ENCODE results near the gene TBC1D22B.

The TBC1D22B gene

DNA sequence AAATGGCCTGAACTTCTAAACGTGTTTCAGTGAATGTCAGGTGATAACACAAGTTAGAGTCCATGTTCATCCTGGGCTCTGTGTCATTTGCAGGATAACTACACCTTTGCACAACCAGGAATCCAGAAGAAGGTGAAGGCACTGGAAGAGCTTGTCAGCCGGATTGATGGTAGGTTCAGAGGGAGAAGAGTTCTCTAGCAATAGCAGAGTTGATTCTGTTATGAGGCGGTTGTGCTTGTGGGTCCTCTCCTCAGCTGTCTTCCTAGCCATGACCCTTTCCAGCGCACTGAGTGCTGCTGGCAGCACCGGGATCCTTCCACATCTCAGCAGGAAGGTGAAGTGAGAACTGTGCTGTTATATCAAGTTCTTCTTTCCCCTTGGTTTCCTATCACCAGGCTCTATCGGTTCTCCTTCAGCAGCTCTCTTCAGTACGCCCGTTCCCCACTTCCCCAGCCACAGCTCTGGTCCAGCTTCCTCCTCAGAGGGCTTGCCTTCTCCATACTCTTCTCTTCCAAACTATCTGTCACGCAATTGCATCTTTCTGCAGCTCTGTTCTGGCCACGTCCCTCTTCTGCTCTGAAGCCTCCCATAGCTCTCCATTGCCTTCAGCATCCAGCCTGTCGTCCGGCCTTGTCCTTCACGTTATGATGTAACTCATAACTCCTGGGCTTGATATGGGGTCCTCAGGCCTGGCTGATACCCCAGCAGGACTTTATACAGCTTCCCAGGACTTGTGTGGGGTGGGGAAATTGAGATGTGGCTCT, 56.3 kb downstream of the TBC1D22B start:
- H3K4me3 ChIP-seq (ENCODE audit: low read length in 2 of 2): no peak overlapping the region
- peaks cover 36 to 52% of the 10 kb centered on the region in 2 donors for H3K36me3 ChIP-seq (ENCODE audit: control insufficient read depth in 2 of 2, insufficient read depth in 2 of 2, low read length in 2 of 2)
- no peaks in the 10 kb centered on the region for H3K9me3 ChIP-seq (ENCODE audit: control insufficient read depth in 2 of 2, low read length in 2 of 2)
- peaks cover 4% of the 10 kb centered on the region for H3K4me1 ChIP-seq (ENCODE audit: control insufficient read depth, insufficient read depth, low read length)
- H3K27ac ChIP-seq (ENCODE audit: low read length): no peak overlapping the region
- no peaks in the 10 kb centered on the region for H3K27me3 ChIP-seq (ENCODE audit: control insufficient read depth in 1 of 2, insufficient read depth in 2 of 2, low read length in 2 of 2)
- no peak overlapping the region for H3K9ac ChIP-seq (ENCODE audit: low read length in 2 of 2)

DNA sequence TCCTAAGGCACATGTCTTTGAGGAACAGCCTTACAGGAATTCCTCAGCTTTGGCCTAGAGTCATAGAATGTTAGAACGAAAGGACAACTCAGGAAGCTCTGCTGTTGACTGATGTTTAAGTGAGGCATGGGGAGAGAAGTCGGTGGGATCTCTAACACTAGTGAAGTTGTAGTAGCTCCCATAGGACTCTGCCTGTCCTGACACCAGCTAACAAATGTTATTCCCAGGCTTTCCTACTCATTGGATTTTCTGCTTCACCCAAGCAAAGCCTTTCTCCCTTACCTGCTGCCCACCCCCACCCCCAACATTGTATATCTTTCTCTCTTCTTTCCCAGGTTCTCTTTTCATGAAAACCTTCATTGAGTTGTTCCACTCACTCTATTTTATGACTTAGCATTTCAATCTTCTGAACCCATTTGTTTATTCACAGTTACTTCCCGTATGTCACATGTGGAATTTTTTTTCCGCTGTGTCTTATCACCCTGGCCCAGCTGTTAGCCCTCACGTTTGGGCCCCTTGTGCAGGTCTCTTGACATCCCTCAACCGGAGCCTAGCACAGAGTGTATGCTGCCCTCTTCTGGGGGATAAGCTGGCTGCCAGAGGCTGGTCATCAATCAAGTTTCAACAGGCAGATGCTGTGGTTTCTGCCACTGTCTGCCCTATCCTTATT, 57.0 kb downstream of the TBC1D22B start:
- peaks cover 44 to 57% of the 10 kb centered on the region in 2 donors for H3K36me3 ChIP-seq (ENCODE audit: control insufficient read depth in 2 of 2, insufficient read depth in 2 of 2, low read length in 2 of 2)
- H3K4me1 ChIP-seq (ENCODE audit: control insufficient read depth, insufficient read depth, low read length): no peaks in the 10 kb centered on the region
- no peak overlapping the region for H3K9ac ChIP-seq (ENCODE audit: low read length in 2 of 2)
- no peaks in the 10 kb centered on the region for H3K27me3 ChIP-seq (ENCODE audit: control insufficient read depth in 1 of 2, insufficient read depth in 2 of 2, low read length in 2 of 2)
- H3K27ac ChIP-seq (ENCODE audit: low read length): no peak overlapping the region
- H3K9me3 ChIP-seq (ENCODE audit: control insufficient read depth in 2 of 2, low read length in 2 of 2): no peaks in the 10 kb centered on the region
- no peak overlapping the region for H3K4me3 ChIP-seq (ENCODE audit: low read length in 2 of 2)

DNA sequence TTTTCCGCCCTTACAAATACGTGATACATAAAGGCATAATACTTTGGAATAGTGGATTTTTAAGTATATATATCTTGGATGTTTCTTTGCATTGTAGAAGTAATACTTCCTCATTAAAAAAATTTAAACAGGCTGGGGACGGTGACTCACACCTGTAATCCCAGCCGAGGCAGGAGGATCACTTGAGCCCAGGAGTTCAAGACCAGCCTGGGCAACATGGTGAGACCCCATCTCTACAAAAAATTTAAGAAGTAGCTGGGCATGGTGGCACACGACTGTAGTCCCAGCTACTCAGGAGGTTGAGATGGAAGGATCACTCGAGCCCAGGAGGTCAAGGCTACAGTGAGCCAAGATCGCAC, 57.6 kb downstream of the TBC1D22B start:
- Histone ChIP-seq H3K9me3 (ENCODE audit: control insufficient read depth in 2 of 2, low read length in 2 of 2) (no peaks in the 10 kb centered on the region), H3K27ac (ENCODE audit: low read length) (no peak overlapping the region), H3K27me3 (ENCODE audit: control insufficient read depth in 1 of 2, insufficient read depth in 2 of 2, low read length in 2 of 2) (no peaks in the 10 kb centered on the region), H3K4me1 (ENCODE audit: control insufficient read depth, insufficient read depth, low read length) (no peaks in the 10 kb centered on the region), H3K9ac (ENCODE audit: low read length in 2 of 2) (no peak overlapping the region), H3K36me3 (ENCODE audit: control insufficient read depth in 2 of 2, insufficient read depth in 2 of 2, low read length in 2 of 2) (peaks cover 44 to 57% of the 10 kb centered on the region in 2 donors), H3K4me3 (ENCODE audit: low read length in 2 of 2) (no peak overlapping the region)

DNA sequence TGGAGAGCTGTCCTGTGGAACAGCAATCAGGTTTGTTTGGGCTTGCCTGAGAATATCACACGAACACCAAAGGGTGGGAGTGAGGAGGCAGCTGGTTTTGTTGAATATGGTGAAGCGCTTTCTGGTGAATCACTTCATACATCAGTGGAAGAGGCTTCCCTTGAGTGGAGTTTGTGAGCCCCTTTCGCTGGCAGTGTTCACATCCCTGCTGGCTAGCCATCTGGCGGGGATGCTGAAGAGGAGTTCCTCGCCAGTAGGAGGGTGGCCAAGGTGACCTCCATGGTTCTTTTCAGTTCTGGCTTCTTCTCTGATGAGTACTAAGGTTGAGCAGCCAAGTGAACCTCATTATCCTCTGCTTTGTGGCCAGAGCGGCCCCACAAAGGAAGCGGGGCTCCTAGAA, 58.5 kb downstream of the TBC1D22B start:
- Histone ChIP-seq H3K36me3 (ENCODE audit: control insufficient read depth in 2 of 2, insufficient read depth in 2 of 2, low read length in 2 of 2) (peaks cover 44 to 59% of the 10 kb centered on the region in 2 donors), H3K4me3 (ENCODE audit: low read length in 2 of 2) (no peak overlapping the region)

DNA sequence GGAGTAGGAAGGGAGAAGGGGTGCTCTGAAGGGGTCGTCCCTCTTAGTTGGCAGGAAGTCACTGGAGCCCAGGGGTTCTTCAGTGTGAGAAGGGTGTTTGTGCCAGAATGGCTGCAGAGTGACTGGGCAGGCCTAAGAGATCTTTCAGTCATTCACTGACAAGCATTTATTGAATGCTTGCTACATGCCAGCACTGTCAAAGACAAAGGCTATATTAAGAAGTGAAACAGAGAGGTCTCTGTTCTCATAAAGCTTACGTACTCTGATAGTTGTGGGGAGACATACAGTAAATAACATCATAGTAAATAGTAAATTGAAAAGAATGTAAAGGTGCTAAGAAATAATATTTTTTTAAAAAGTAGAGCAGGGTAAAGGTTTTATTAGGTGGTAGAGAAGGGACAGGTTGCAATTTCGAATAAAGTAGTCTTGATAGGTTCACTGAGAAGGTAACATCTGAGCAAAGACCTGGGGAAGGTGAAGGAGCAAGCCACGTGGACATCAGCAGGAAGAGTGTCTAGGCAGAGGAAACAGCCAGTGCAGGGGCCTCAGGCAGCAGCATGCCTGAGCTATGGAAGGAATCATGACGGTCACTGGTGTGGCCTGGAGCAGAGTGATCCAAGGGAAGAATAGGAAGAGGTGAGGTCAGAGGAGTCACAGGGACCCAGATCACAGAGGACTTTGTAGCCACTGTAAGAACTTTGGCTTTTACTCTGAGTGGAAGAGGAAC, 59.9 kb downstream of the TBC1D22B start:
- Histone ChIP-seq H3K27ac (ENCODE audit: low read length) (no peak overlapping the region), H3K27me3 (ENCODE audit: control insufficient read depth in 1 of 2, insufficient read depth in 2 of 2, low read length in 2 of 2) (no peaks in the 10 kb centered on the region), H3K9me3 (ENCODE audit: control insufficient read depth in 2 of 2, low read length in 2 of 2) (no peaks in the 10 kb centered on the region), H3K4me1 (ENCODE audit: control insufficient read depth, insufficient read depth, low read length) (no peaks in the 10 kb centered on the region), H3K9ac (ENCODE audit: low read length in 2 of 2) (no peak overlapping the region), H3K4me3 (ENCODE audit: low read length in 2 of 2) (no peak overlapping the region), H3K36me3 (ENCODE audit: control insufficient read depth in 2 of 2, insufficient read depth in 2 of 2, low read length in 2 of 2) (peaks cover 44 to 59% of the 10 kb centered on the region in 2 donors)

More for the DNA sequence above, 58.5 kb downstream of the TBC1D22B start:
- Histone ChIP-seq H3K27me3 (ENCODE audit: control insufficient read depth in 1 of 2, insufficient read depth in 2 of 2, low read length in 2 of 2) (no peaks in the 10 kb centered on the region), H3K4me1 (ENCODE audit: control insufficient read depth, insufficient read depth, low read length) (no peaks in the 10 kb centered on the region), H3K9me3 (ENCODE audit: control insufficient read depth in 2 of 2, low read length in 2 of 2) (no peaks in the 10 kb centered on the region), H3K9ac (ENCODE audit: low read length in 2 of 2) (no peak overlapping the region), H3K27ac (ENCODE audit: low read length) (no peak overlapping the region)

DNA sequence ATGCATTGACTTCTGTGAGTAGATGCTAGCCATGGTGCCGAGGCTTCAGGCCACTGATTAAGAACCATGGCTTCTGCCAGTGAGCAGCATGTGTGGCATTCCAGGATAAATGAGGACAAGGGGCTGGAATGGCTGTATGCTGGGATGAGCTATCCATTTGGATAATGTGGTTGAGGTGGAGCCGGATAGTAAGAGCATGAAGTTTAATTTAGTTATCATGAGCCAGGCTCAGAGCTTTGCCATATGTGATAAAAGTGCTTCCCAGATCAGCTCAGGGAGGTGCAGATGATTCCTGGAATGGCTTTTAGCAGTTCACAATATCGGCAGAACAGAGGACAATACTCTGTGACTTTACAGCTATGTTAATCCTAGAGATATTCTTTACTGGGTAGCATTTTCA, 61.6 kb downstream of the TBC1D22B start:
- H3K9ac ChIP-seq (ENCODE audit: low read length in 2 of 2): no peak overlapping the region
- peaks cover 5% of the 10 kb centered on the region for H3K4me1 ChIP-seq (ENCODE audit: control insufficient read depth, insufficient read depth, low read length)
- H3K4me3 ChIP-seq (ENCODE audit: low read length in 2 of 2): no peak overlapping the region
- peaks cover 39 to 45% of the 10 kb centered on the region in 2 donors for H3K36me3 ChIP-seq (ENCODE audit: control insufficient read depth in 2 of 2, insufficient read depth in 2 of 2, low read length in 2 of 2)
- H3K27ac ChIP-seq (ENCODE audit: low read length): no peak overlapping the region
- no peaks in the 10 kb centered on the region for H3K9me3 ChIP-seq (ENCODE audit: control insufficient read depth in 2 of 2, low read length in 2 of 2)
- H3K27me3 ChIP-seq (ENCODE audit: control insufficient read depth in 1 of 2, insufficient read depth in 2 of 2, low read length in 2 of 2): no peaks in the 10 kb centered on the region

DNA sequence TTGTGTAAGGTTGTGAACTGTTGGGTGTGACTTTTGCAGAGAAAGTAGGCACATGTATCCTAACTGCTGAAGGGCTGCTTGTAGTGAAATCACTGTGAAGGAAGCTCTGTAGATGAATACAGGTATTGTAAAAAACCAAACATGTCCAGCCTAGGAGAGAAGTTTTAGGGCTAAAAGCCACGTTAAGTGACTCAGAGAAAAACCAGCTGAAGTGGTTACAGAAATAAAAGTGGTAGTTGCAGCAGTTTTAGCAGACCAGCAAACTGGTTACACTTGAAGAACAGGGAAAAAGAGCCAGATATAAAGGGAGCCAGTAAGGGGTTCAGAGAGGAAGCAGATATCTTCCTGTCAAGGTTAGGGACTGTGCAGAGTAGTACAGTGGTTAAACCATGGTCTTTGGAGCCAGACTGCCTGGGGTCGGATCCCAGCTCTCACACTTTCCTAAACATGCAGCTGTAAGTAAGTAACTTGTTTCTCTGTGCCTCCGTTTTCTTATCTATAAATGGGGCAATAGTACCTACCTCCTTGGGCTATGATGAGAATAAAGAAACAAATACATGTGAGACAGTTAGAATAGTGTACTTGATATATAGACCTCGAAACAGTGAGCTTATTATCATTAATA, 62.4 kb downstream of the TBC1D22B start:
- Histone ChIP-seq H3K27ac (ENCODE audit: low read length) (no peak overlapping the region), H3K9ac (ENCODE audit: low read length in 2 of 2) (no peak overlapping the region), H3K27me3 (ENCODE audit: control insufficient read depth in 1 of 2, insufficient read depth in 2 of 2, low read length in 2 of 2) (no peaks in the 10 kb centered on the region), H3K4me3 (ENCODE audit: low read length in 2 of 2) (no peak overlapping the region), H3K36me3 (ENCODE audit: control insufficient read depth in 2 of 2, insufficient read depth in 2 of 2, low read length in 2 of 2) (peaks cover 35 to 37% of the 10 kb centered on the region in 2 donors), H3K4me1 (ENCODE audit: control insufficient read depth, insufficient read depth, low read length) (peaks cover 5% of the 10 kb centered on the region), H3K9me3 (ENCODE audit: control insufficient read depth in 2 of 2, low read length in 2 of 2) (no peaks in the 10 kb centered on the region)

DNA sequence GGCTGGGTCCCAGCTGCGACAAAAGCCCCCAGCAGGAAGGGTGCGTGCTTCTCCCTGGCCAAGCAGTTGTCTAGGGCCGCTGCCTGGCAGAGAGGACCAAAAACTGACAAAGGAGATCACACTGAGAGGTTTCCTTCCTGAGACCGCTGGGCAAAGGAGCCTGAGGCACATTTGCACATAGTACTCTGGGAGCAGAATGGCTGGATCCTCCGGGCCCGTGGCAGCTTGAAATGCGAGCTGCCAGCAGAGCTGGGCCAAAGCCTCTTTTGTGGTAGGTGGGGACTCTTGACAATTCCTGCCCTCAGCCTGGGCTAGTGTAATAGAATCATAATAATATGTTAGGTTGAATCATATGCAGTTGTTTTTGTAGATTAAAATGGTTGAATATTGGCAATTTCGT, 63.1 kb downstream of the TBC1D22B start:
- no peaks in the 10 kb centered on the region for H3K27me3 ChIP-seq (ENCODE audit: control insufficient read depth in 1 of 2, insufficient read depth in 2 of 2, low read length in 2 of 2)
- peaks cover 31 to 34% of the 10 kb centered on the region in 2 donors for H3K36me3 ChIP-seq (ENCODE audit: control insufficient read depth in 2 of 2, insufficient read depth in 2 of 2, low read length in 2 of 2)
- H3K4me3 ChIP-seq (ENCODE audit: low read length in 2 of 2): no peak overlapping the region
- H3K9ac ChIP-seq (ENCODE audit: low read length in 2 of 2): no peak overlapping the region
- no peaks in the 10 kb centered on the region for H3K9me3 ChIP-seq (ENCODE audit: control insufficient read depth in 2 of 2, low read length in 2 of 2)
- peaks cover 6% of the 10 kb centered on the region for H3K4me1 ChIP-seq (ENCODE audit: control insufficient read depth, insufficient read depth, low read length)
- H3K27ac ChIP-seq (ENCODE audit: low read length): no peak overlapping the region

DNA sequence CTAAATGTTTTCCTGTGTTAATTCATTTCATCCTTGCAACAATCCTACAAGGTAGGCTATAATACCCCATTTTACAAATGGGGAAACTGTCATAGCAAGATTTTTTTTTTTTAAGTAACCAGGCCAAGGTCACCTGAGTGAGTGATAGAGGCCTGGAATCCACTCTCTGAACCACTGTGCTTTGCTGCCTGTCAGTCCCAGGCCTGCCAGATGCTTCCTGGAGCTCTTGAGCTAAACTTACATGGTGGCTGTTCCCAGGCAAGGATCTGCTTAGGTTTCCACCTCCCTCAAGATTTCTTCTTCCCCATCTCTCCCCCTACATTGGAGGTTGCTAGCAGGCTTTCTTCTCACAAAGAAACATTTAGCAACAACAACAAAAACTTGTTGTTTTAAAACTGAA, 63.5 kb downstream of the TBC1D22B start:
- Histone ChIP-seq H3K9ac (ENCODE audit: low read length in 2 of 2) (no peak overlapping the region), H3K27me3 (ENCODE audit: control insufficient read depth in 1 of 2, insufficient read depth in 2 of 2, low read length in 2 of 2) (no peaks in the 10 kb centered on the region), H3K27ac (ENCODE audit: low read length) (no peak overlapping the region), H3K36me3 (ENCODE audit: control insufficient read depth in 2 of 2, insufficient read depth in 2 of 2, low read length in 2 of 2) (peaks cover 26 to 30% of the 10 kb centered on the region in 2 donors), H3K4me3 (ENCODE audit: low read length in 2 of 2) (no peak overlapping the region), H3K9me3 (ENCODE audit: control insufficient read depth in 2 of 2, low read length in 2 of 2) (no peaks in the 10 kb centered on the region), H3K4me1 (ENCODE audit: control insufficient read depth, insufficient read depth, low read length) (peaks cover 7% of the 10 kb centered on the region)

DNA sequence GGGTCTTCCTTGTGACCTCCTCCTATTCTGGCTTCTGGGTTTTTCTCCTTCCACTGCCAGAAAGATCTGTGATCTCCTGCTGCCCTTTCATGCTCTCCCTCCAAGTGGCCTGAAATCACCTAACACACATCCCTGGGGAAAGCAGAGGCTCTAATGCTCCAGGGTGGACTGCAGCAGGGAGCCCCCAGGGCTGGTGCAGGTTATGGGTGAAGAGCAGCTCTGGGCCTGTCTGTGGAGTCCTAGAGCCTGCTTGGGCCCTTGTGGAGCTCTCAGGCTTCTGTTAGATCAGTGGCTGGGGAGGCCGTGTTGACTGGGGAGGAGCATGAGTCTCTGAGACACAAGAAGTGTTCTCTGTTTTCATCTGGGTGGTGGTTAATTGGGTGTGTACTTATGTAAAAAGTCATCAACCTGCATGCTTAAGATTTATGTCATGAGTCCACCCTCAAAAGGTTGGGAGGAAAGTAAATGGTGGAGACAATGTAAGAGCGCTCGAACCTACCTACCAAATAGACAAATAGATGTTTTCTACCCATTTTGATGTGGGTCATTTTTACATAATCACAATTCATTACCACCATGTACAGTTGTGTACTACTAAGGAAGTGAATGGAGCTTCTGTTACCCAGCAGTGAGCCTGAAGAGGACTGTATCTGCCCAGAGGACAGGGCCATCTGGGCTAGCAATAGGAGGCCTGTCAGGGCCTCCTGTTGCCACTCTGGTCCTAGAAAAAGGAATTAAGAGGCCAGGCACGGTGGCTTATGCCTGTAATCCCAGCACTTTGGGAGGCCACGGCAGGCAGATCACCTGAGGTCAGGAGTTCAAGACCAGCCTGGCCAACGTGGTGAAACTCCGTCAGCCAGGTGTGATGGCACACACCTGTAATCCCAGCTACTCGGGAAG, 64.2 kb downstream of the TBC1D22B start:
- H3K4me3 ChIP-seq (ENCODE audit: low read length in 2 of 2): no peak overlapping the region
- no peaks in the 10 kb centered on the region for H3K9me3 ChIP-seq (ENCODE audit: control insufficient read depth in 2 of 2, low read length in 2 of 2)
- no peak overlapping the region for H3K9ac ChIP-seq (ENCODE audit: low read length in 2 of 2)
- H3K27me3 ChIP-seq (ENCODE audit: control insufficient read depth in 1 of 2, insufficient read depth in 2 of 2, low read length in 2 of 2): no peaks in the 10 kb centered on the region
- peaks cover 21 to 24% of the 10 kb centered on the region in 2 donors for H3K36me3 ChIP-seq (ENCODE audit: control insufficient read depth in 2 of 2, insufficient read depth in 2 of 2, low read length in 2 of 2)
- H3K4me1 ChIP-seq (ENCODE audit: control insufficient read depth, insufficient read depth, low read length): peaks cover 7% of the 10 kb centered on the region
- no peak overlapping the region for H3K27ac ChIP-seq (ENCODE audit: low read length)
